HepG2 (cell line): ENCODE measurements around the gene TNXB. TPM values are rescaled to one million over a fixed set of nuclear protein-coding genes. Genes with fewer than 3 reads are reported as not detected.

Experiments used
- ARNT2 ChIP-seq: sonication (generic); formaldehyde crosslinking; IDR thresholded peaks from 2 replicates; pipeline ENCODE4 v1.8.0; 2022; ENCODE audit warnings: mild to moderate bottlenecking, low read depth, missing genetic modification reagents, moderate library complexity
- EZH2 ChIP-seq: conservative IDR thresholded peaks from 2 replicates; pipeline ENCODE4 v1.6.1; 2012; ENCODE audit warnings: mild to moderate bottlenecking, low read depth, low read length, moderate library complexity
- JARID2 ChIP-seq: sonication (generic); formaldehyde crosslinking; IDR thresholded peaks from 2 replicates; pipeline ENCODE4 v1.8.1; 2023; ENCODE audit warnings: missing genetic modification reagents, inconsistent platforms; ENCODE audit not compliant: insufficient replicate concordance
- KDM2A ChIP-seq: sonication (generic); formaldehyde crosslinking; IDR thresholded peaks from 2 replicates; pipeline ENCODE4 v1.4.0; 2020; ENCODE audit warnings: low read depth, missing genetic modification reagents, borderline replicate concordance
- MBD4 ChIP-seq: IDR thresholded peaks from 2 replicates; pipeline ENCODE4 v1.6.1; 2012; ENCODE audit warnings: low read length, inconsistent platforms, borderline replicate concordance
- MED8 ChIP-seq: sonication (generic); formaldehyde crosslinking; IDR thresholded peaks from 2 replicates; pipeline ENCODE4 v1.8.1; 2023; ENCODE audit warnings: mild to moderate bottlenecking, missing genetic modification reagents; ENCODE audit not compliant: insufficient replicate concordance
- NKX3-1 ChIP-seq: sonication (generic); formaldehyde crosslinking; IDR thresholded peaks from 2 replicates; pipeline ENCODE4 v1.5.0; 2020; ENCODE audit warnings: missing genetic modification reagents
- TCF7L2 ChIP-seq: IDR thresholded peaks from 2 replicates; pipeline ENCODE4 v1.6.1; 2011; ENCODE audit warnings: mild to moderate bottlenecking, low read depth, low read length, moderate library complexity
- TOPORS ChIP-seq: sonication (generic); formaldehyde crosslinking; IDR thresholded peaks from 2 replicates; pipeline ENCODE4 v1.8.0; 2023; ENCODE audit warnings: mild to moderate bottlenecking, missing genetic modification reagents
- WIZ ChIP-seq: sonication (generic); formaldehyde crosslinking; IDR thresholded peaks from 2 replicates; pipeline ENCODE4 v1.5.1; 2020; ENCODE audit warnings: mild to moderate bottlenecking, missing genetic modification reagents
- ZFP36L1 ChIP-seq: sonication (generic); formaldehyde crosslinking; IDR thresholded peaks from 2 replicates; pipeline ENCODE4 v1.8.0; 2022; ENCODE audit warnings: mild to moderate bottlenecking, missing genetic modification reagents, moderate library complexity
- ZFP41 ChIP-seq: sonication (generic); formaldehyde crosslinking; IDR thresholded peaks from 2 replicates; pipeline ENCODE4 v1.4.0; 2020; ENCODE audit warnings: mild to moderate bottlenecking, missing genetic modification reagents, borderline replicate concordance
- ZNF138 ChIP-seq: sonication (generic); formaldehyde crosslinking; IDR thresholded peaks from 2 replicates; pipeline ENCODE4 v1.5.0; 2020; ENCODE audit warnings: mild to moderate bottlenecking, low read depth, missing genetic modification reagents
- ZNF256 ChIP-seq: sonication (generic); formaldehyde crosslinking; conservative IDR thresholded peaks from 2 replicates; pipeline ENCODE4 v1.4.0; 2020; ENCODE audit warnings: missing genetic modification reagents
- ZNF33A ChIP-seq: sonication (generic); formaldehyde crosslinking; IDR thresholded peaks from 2 replicates; pipeline ENCODE4 v1.5.1; 2020; ENCODE audit warnings: missing genetic modification reagents, mild to moderate bottlenecking, moderate library complexity, borderline replicate concordance
- ZNF354B ChIP-seq: sonication (generic); formaldehyde crosslinking; IDR thresholded peaks from 2 replicates; pipeline ENCODE4 v1.8.0; 2022; ENCODE audit warnings: mild to moderate bottlenecking, missing genetic modification reagents
- ZSCAN30 ChIP-seq: sonication (generic); formaldehyde crosslinking; IDR thresholded peaks from 2 replicates; pipeline ENCODE4 v1.5.0; 2020; ENCODE audit warnings: mild to moderate bottlenecking, missing genetic modification reagents
- polyA plus RNA-seq, 8 experiments: library from polyadenylated mRNA; depleted of rRNA in 3 of 8; stranded (reverse) in 7 of 8; unstranded in 1 of 8; fragments of >200 nt; fragmentation: Illumina TruSeq in 4 of 8; extraction: Trizol in 4 of 8; gene quantifications; 2 replicates each; pipeline versions ENCODE4 v1.2.1 to v1.2.3, GENCODE V29; 2011 to 2016; ENCODE audit warnings: low read depth in 4 of 8, missing spikeins in 1 of 8, mixed read lengths in 1 of 8; ENCODE audit not compliant: insufficient read depth in 1 of 8
- total RNA-seq, 5 experiments: library from RNA; depleted of rRNA; stranded (reverse); fragments of >200 nt; fragmentation: Illumina TruSeq; extraction: Trizol; gene quantifications; 2 replicates each; pipeline ENCODE4 v1.2.3, GENCODE V29; 2016; ENCODE audit warnings: low read depth in 1 of 5
- TF ChIP-seq, protein P1 (sequence below): sonication (generic); formaldehyde crosslinking; IDR thresholded peaks from 2 replicates; pipeline ENCODE4 v1.5.1; 2020; ENCODE audit warnings: mild to moderate bottlenecking, missing genetic modification reagents, borderline replicate concordance
- TF ChIP-seq, protein P2 (sequence below): sonication (generic); formaldehyde crosslinking; IDR thresholded peaks from 2 replicates; pipeline ENCODE4 v1.4.0; 2020; ENCODE audit warnings: missing genetic modification reagents
- TF ChIP-seq, protein P3 (sequence below): IDR thresholded peaks from 2 replicates; pipeline ENCODE4 v1.6.1; 2016; ENCODE audit warnings: low read depth, borderline replicate concordance
- TF ChIP-seq, protein P4 (sequence below): sonication (generic); formaldehyde crosslinking; IDR thresholded peaks from 2 replicates; pipeline ENCODE4 v1.4.0; 2020; ENCODE audit warnings: missing genetic modification reagents
- TF ChIP-seq, protein P5 (sequence below): sonication (generic); formaldehyde crosslinking; IDR thresholded peaks from 2 replicates; pipeline ENCODE4 v1.5.0; 2020; ENCODE audit warnings: missing genetic modification reagents, mild to moderate bottlenecking, borderline replicate concordance

The TNXB gene
- total and polyA plus RNA-seq, 2 of the 13 experiments (the other 11 are each of a cell fraction or from before 2014, with no cell fraction given): 1.6 to 2.7 TPM

DNA sequence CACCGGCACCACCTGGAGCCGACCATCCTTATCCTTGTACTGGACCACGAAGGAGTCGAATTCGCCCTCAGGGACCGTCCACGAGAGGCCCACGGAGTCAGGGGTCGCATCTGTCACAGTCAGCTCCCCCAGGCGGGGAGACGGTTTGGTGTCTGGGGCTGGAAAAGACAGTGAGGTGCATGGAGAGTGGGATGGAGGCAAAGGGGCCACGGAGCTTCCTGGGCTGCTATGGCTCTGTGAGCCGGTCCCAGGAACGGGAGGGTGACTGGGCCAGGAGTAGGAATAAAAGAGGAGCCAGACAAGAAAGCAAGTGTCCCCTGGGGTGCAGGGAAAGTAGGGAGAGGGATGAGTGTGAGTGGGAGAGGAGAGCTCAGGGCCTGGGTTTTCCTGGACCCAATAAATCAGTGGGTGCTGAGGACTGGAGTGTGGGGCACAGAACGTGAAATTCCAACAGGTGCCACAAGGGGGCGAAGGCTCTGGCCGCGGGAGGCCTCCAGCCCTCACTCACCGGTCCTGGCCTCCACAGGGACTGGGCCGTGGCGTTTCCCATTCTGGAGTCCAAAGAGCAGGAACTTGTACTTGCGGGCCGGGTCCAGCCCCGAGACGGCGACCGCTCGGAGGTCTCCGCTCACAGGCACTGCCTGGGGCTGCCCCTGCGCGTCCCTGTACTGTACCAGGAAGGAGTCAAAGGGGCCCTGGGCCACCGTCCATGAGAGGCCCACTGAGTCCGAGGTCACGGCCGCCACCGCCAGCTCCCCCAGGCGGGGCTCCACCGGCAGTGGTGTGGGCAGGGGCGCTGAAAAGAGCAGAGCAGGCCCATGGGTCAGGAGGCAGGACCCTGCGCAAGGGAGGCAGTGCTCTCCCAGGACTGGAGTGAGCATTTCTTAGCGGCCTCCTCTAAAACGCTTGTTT is 61.0 kb downstream of the TNXB start (continued):
- no peak for TF ChIP-seq ZSCAN30 (CRISPR knock-in tag)
- no peak for TF ChIP-seq ZFP36L1
- TF ChIP-seq, protein P1, sequence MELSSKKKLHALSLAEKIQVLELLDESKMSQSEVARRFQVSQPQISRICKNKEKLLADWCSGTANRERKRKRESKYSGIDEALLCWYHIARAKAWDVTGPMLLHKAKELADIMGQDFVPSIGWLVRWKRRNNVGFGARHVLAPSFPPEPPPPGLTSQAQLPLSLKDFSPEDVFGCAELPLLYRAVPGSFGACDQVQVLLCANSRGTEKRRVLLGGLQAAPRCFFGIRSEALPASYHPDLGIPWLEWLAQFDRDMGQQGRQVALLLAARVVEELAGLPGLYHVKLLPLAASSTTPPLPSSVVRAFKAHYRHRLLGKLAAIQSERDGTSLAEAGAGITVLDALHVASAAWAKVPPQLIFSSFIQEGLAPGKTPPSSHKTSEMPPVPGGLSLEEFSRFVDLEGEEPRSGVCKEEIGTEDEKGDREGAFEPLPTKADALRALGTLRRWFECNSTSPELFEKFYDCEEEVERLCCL (CRISPR knock-in tag): no peak; the same call in 1 of the 2 replicates
- TF ChIP-seq, protein P2, sequence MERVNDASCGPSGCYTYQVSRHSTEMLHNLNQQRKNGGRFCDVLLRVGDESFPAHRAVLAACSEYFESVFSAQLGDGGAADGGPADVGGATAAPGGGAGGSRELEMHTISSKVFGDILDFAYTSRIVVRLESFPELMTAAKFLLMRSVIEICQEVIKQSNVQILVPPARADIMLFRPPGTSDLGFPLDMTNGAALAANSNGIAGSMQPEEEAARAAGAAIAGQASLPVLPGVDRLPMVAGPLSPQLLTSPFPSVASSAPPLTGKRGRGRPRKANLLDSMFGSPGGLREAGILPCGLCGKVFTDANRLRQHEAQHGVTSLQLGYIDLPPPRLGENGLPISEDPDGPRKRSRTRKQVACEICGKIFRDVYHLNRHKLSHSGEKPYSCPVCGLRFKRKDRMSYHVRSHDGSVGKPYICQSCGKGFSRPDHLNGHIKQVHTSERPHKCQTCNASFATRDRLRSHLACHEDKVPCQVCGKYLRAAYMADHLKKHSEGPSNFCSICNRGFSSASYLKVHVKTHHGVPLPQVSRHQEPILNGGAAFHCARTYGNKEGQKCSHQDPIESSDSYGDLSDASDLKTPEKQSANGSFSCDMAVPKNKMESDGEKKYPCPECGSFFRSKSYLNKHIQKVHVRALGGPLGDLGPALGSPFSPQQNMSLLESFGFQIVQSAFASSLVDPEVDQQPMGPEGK (CRISPR knock-in tag): peak; percentile 81
- TF ChIP-seq MED8 (CRISPR knock-in tag): no peak
- no peak for TF ChIP-seq MBD4
- TF ChIP-seq ZNF138 (CRISPR knock-in tag): no peak
- TF ChIP-seq ZNF256 (CRISPR knock-in tag): peak; percentile 76; the same call in 1 of the 2 replicates
- TF ChIP-seq WIZ (CRISPR knock-in tag): peak; percentile 32
- no peak for TF ChIP-seq ZNF354B (CRISPR knock-in tag)
- no peak for TF ChIP-seq ZNF33A (CRISPR knock-in tag)
- peak; percentile 96 for TF ChIP-seq KDM2A
- TF ChIP-seq, protein P3, sequence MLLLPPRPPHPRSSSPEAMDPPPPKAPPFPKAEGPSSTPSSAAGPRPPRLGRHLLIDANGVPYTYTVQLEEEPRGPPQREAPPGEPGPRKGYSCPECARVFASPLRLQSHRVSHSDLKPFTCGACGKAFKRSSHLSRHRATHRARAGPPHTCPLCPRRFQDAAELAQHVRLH: peak; percentile 43; the same call in 1 of the 2 replicates
- no peak for TF ChIP-seq TCF7L2
- TF ChIP-seq, protein P4, sequence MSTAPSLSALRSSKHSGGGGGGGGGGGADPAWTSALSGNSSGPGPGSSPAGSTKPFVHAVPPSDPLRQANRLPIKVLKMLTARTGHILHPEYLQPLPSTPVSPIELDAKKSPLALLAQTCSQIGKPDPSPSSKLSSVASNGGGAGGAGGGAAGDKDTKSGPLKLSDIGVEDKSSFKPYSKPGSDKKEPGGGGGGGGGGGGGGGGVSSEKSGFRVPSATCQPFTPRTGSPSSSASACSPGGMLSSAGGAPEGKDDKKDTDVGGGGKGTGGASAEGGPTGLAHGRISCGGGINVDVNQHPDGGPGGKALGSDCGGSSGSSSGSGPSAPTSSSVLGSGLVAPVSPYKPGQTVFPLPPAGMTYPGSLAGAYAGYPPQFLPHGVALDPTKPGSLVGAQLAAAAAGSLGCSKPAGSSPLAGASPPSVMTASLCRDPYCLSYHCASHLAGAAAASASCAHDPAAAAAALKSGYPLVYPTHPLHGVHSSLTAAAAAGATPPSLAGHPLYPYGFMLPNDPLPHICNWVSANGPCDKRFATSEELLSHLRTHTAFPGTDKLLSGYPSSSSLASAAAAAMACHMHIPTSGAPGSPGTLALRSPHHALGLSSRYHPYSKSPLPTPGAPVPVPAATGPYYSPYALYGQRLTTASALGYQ (CRISPR knock-in tag): peak; percentile 75; the same call in 1 of the 2 replicates
- TF ChIP-seq TOPORS (CRISPR knock-in tag): peak; percentile 47; the same call in 1 of the 2 replicates
- TF ChIP-seq ARNT2 (CRISPR knock-in tag): peak; percentile 50; the same call in 1 of the 2 replicates
- TF ChIP-seq, protein P5, sequence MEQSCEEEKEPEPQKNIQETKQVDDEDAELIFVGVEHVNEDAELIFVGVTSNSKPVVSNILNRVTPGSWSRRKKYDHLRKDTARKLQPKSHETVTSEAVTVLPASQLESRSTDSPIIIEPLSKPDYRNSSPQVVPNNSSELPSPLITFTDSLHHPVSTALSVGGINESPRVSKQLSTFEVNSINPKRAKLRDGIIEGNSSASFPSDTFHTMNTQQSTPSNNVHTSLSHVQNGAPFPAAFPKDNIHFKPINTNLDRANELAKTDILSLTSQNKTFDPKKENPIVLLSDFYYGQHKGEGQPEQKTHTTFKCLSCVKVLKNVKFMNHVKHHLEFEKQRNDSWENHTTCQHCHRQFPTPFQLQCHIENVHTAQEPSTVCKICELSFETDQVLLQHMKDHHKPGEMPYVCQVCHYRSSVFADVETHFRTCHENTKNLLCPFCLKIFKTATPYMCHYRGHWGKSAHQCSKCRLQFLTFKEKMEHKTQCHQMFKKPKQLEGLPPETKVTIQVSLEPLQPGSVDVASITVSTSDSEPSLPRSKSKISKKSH (CRISPR knock-in tag): no peak
- TF ChIP-seq NKX3-1 (CRISPR knock-in tag): no peak
- no peak for TF ChIP-seq EZH2
- no peak for TF ChIP-seq ZFP41 (CRISPR knock-in tag)
- peak; percentile 91 for TF ChIP-seq JARID2
